Trophoblast cell (in vitro differentiated cells and primary cell): Measurements from ENCODE around the gene STAM2.
"Not testable (repeated sequence)": the region's sequence is repeated elsewhere in the genome, so short reads cannot be mapped to it uniquely, and the experiment has no call there.

ENCODE experiments used
- DNase-seq, 2 donors: peaks; one replicate each; pipeline ENCODE4 v3.0.0-alpha.2; 2016
- H2AFZ ChIP-seq: 2 replicates; pipeline ENCODE4 v1.6.1; 2013; ENCODE audit warnings: low read length, moderate library complexity, mild to moderate bottlenecking; ENCODE audit not compliant: insufficient read depth, poor library complexity
- H2AK5ac ChIP-seq: 2 replicates; pipeline ENCODE4 v1.6.1; 2013; ENCODE audit warnings: mild to moderate bottlenecking, low read length
- H2BK120ac ChIP-seq: 2 replicates; pipeline ENCODE4 v1.6.1; 2013; ENCODE audit warnings: low read length, mild to moderate bottlenecking, moderate library complexity; ENCODE audit not compliant: insufficient read depth, poor library complexity
- H2BK12ac ChIP-seq: 2 replicates; pipeline ENCODE4 v1.6.1; 2013; ENCODE audit warnings: mild to moderate bottlenecking, low read length, moderate library complexity
- H2BK5ac ChIP-seq: 2 replicates; pipeline ENCODE4 v1.6.1; 2013; ENCODE audit warnings: low read length, low read depth, moderate library complexity, mild to moderate bottlenecking; ENCODE audit not compliant: poor library complexity
- H3K14ac ChIP-seq: 2 replicates; pipeline ENCODE4 v1.6.1; 2013; ENCODE audit warnings: mild to moderate bottlenecking, low read length
- H3K18ac ChIP-seq: 2 replicates; pipeline ENCODE4 v1.6.1; 2013; ENCODE audit warnings: mild to moderate bottlenecking, low read length
- H3K23ac ChIP-seq: 2 replicates; pipeline ENCODE4 v1.6.1; 2013; ENCODE audit warnings: low read length
- H3K27ac ChIP-seq: 2 replicates; pipeline ENCODE4 v1.5.1; 2013; ENCODE audit warnings: low read depth, mild to moderate bottlenecking, inconsistent platforms, low read length, moderate library complexity
- H3K27me3 ChIP-seq: 2 replicates; pipeline ENCODE4 v1.6.1; 2013; ENCODE audit warnings: inconsistent platforms, mild to moderate bottlenecking, low read length, moderate library complexity; ENCODE audit not compliant: insufficient read depth
- H3K36me3 ChIP-seq, 2 experiments: 1 replicate in 1 of 2; 2 replicates in 1 of 2; pipeline ENCODE4 v1.6.1; 2013; ENCODE audit warnings: low read length in 2 of 2, mild to moderate bottlenecking in 2 of 2, moderate library complexity in 1 of 2; ENCODE audit not compliant: insufficient read depth in 2 of 2, control insufficient read depth in 1 of 2
- H3K4ac ChIP-seq: 2 replicates; pipeline ENCODE4 v1.6.1; 2013; ENCODE audit warnings: low read depth, mild to moderate bottlenecking, low read length, moderate library complexity
- H3K4me1 ChIP-seq, 2 experiments: 1 replicate in 1 of 2; 2 replicates in 1 of 2; pipeline ENCODE4 v1.6.1; 2013; ENCODE audit warnings: low read length in 2 of 2, mild to moderate bottlenecking in 2 of 2, moderate library complexity in 1 of 2; ENCODE audit not compliant: insufficient read depth in 2 of 2, control insufficient read depth in 1 of 2
- H3K4me2 ChIP-seq: 2 replicates; pipeline ENCODE4 v1.6.1; 2013; ENCODE audit warnings: inconsistent platforms, mild to moderate bottlenecking, low read length, moderate library complexity
- H3K4me3 ChIP-seq: 2 replicates; pipeline ENCODE4 v1.5.1; 2013; ENCODE audit warnings: mild to moderate bottlenecking, low read depth, low read length, inconsistent platforms
- H3K79me1 ChIP-seq: one replicate; pipeline ENCODE4 v1.6.1; 2013; ENCODE audit warnings: low read length
- H3K79me2 ChIP-seq: 2 replicates; pipeline ENCODE4 v1.6.1; 2013; ENCODE audit warnings: low read length, mild to moderate bottlenecking; ENCODE audit not compliant: control insufficient read depth, insufficient read depth, poor library complexity
- H3K9ac ChIP-seq: 2 replicates; pipeline ENCODE4 v1.6.1; 2013; ENCODE audit warnings: mild to moderate bottlenecking, low read length
- H3K9me3 ChIP-seq: 2 replicates; pipeline ENCODE4 v1.6.1; 2013; ENCODE audit warnings: low read depth, mild to moderate bottlenecking, control low read depth, inconsistent platforms, low read length; ENCODE audit not compliant: insufficient read depth
- H4K12ac ChIP-seq: 2 replicates; pipeline ENCODE4 v1.6.1; 2013; ENCODE audit warnings: low read depth, mild to moderate bottlenecking, low read length, moderate library complexity
- H4K8ac ChIP-seq: 2 replicates; pipeline ENCODE4 v1.6.1; 2013; ENCODE audit warnings: low read depth, mild to moderate bottlenecking, low read length, moderate library complexity
- H4K91ac ChIP-seq: one replicate; pipeline ENCODE4 v1.6.1; 2013; ENCODE audit warnings: low read depth, mild to moderate bottlenecking, low read length, moderate library complexity
- WGBS: extraction: QIAGEN DNeasy Blood & Tissue Kit; methylation state at CpG from one replicate; pipeline ENCODE4 v1.1.7; 2013; ENCODE audit warnings: missing lambda C conversion rate; ENCODE audit not compliant: insufficient read length, insufficient coverage; ENCODE audit errors: extremely low coverage; 5-methylcytosine and 5-hydroxymethylcytosine counted together

STAM2 gene

GRCh38 chr2:152175012-152175367, 573 bp downstream of the STAM2 start:
- Histone ChIP-seq H2BK12ac (no peak overlapping the region), H3K4ac (peak overlapping the region; percentile 44), H3K9ac (peak overlapping the region; percentile 95), H3K27ac (peak overlapping the region; percentile 84), H2BK5ac (no peak overlapping the region), H3K36me3 (no peaks in the 10 kb centered on the region), H3K9me3 (no peaks in the 10 kb centered on the region), H3K27me3 (no peaks in the 10 kb centered on the region), H3K4me2 (peak overlapping the region; percentile 72), H4K8ac (peak overlapping the region; percentile 99), H2AK5ac (no peak overlapping the region), H3K23ac (no peak overlapping the region), H3K79me2 (peaks cover 7% of the 10 kb centered on the region), H3K18ac (peak overlapping the region; percentile 73), H3K4me3 (peak overlapping the region; percentile 97), H4K91ac (peak overlapping the region; percentile 94), H3K79me1 (peaks cover 11% of the 10 kb centered on the region), H3K4me1 (peaks cover 0 to 3% of the 10 kb centered on the region in 2 experiments), H2AFZ (peak overlapping the region; percentile 81), H4K12ac (peak overlapping the region; percentile 77), H3K14ac (peak overlapping the region; percentile 64), H2BK120ac (peak overlapping the region; percentile 61)
- no peak for DNase-seq
- no CpG with 5 or more reads among the region's 10 CpGs for WGBS

GRCh38 chr2:152174574-152174973, 989 bp downstream of the STAM2 start:
- no peak overlapping the region for H3K14ac ChIP-seq

DNA sequence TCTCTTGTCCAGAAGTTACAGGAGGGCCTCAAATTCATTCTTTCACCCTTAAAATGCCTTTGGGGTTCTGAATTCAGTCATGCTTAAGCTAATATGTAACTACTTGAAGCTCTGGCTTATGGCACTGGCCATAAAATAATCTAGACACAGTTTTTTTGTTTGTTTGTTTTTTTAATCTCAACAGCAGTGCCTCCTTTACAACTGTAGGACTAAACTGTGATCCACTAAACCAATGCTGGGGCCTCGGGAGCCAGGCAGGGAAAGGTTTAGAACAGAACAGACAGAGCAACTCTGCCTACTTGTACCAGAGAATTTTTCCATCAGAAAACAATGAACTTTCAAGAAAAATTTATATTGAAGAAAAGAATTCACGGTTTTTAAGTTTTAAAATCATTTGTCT, 1.7 kb downstream of the STAM2 start:
- no peak overlapping the region for H3K23ac ChIP-seq
- H3K9ac ChIP-seq = no peak overlapping the region
- H3K27me3 ChIP-seq = no peaks in the 10 kb centered on the region
- H2BK120ac ChIP-seq = no peak overlapping the region
- DNase-seq = no peak
- no peak overlapping the region for H3K4me3 ChIP-seq
- peaks cover 7% of the 10 kb centered on the region for H3K79me2 ChIP-seq
- H2AK5ac ChIP-seq = no peak overlapping the region
- H3K4me1 ChIP-seq = peaks cover 0 to 3% of the 10 kb centered on the region in 2 experiments
- WGBS = no CpG with 5 or more reads among the region's 2 CpGs
- H2BK5ac ChIP-seq = no peak overlapping the region
- no peak overlapping the region for H4K8ac ChIP-seq
- peaks cover 11% of the 10 kb centered on the region for H3K79me1 ChIP-seq
- H2AFZ ChIP-seq = no peak overlapping the region
- no peak overlapping the region for H3K4ac ChIP-seq
- no peaks in the 10 kb centered on the region for H3K9me3 ChIP-seq
- H3K14ac ChIP-seq = no peak overlapping the region
- no peak overlapping the region for H3K18ac ChIP-seq
- H4K91ac ChIP-seq = no peak overlapping the region
- H4K12ac ChIP-seq = no peak overlapping the region
- no peak overlapping the region for H3K4me2 ChIP-seq
- H3K27ac ChIP-seq = no peak overlapping the region
- H3K36me3 ChIP-seq = peaks cover 0 to 2% of the 10 kb centered on the region in 2 experiments
- H2BK12ac ChIP-seq = no peak overlapping the region

More at GRCh38 chr2:152174574-152174973, 989 bp downstream of the STAM2 start:
- Histone ChIP-seq H2BK5ac (no peak overlapping the region), H3K4me1 (peaks cover 0 to 3% of the 10 kb centered on the region in 2 experiments), H2BK120ac (no peak overlapping the region), H3K4me3 (no peak overlapping the region), H3K23ac (no peak overlapping the region), H4K8ac (no peak overlapping the region), H3K36me3 (peaks cover 0 to 2% of the 10 kb centered on the region in 2 experiments), H3K27me3 (no peaks in the 10 kb centered on the region), H3K18ac (no peak overlapping the region), H4K91ac (no peak overlapping the region), H3K27ac (no peak overlapping the region), H3K4me2 (peak overlapping the region; percentile 72), H2AK5ac (no peak overlapping the region), H3K9me3 (no peaks in the 10 kb centered on the region), H3K79me1 (peaks cover 11% of the 10 kb centered on the region), H3K4ac (no peak overlapping the region), H2AFZ (no peak overlapping the region), H4K12ac (peak overlapping the region; percentile 43), H3K9ac (no peak overlapping the region), H3K79me2 (peaks cover 7% of the 10 kb centered on the region), H2BK12ac (no peak overlapping the region)
- no CpG with 5 or more reads among the region's 7 CpGs for WGBS
- no peak for DNase-seq

- not testable (repeated sequence) for H4K91ac ChIP-seq, H3K4me3 ChIP-seq, H3K79me2 ChIP-seq, H3K9ac ChIP-seq, H3K14ac ChIP-seq, H3K4me1 ChIP-seq, H2BK5ac ChIP-seq, H3K9me3 ChIP-seq, H3K18ac ChIP-seq, H2BK12ac ChIP-seq, H2BK120ac ChIP-seq, H3K27ac ChIP-seq, H3K27me3 ChIP-seq, H3K23ac ChIP-seq, H4K12ac ChIP-seq, H3K4me2 ChIP-seq, DNase-seq, H2AFZ ChIP-seq, H4K8ac ChIP-seq, H3K36me3 ChIP-seq, H2AK5ac ChIP-seq
- Histone ChIP-seq H3K4ac (peak overlapping the region; percentile 28), H3K79me1 (peaks cover 11% of the 10 kb centered on the region)
- WGBS = no CpG with 5 or more reads among the region's 5 CpGs
Observed at GRCh38 chr2:152172201-152172785, 3.3 kb downstream of the STAM2 start.
